Measurements from ENCODE around the gene THAP12.
"Not testable (repeated sequence)": the region's sequence is repeated elsewhere in the genome, so short reads cannot be mapped to it uniquely, and the experiment has no call there.

The THAP12 gene, protein sequence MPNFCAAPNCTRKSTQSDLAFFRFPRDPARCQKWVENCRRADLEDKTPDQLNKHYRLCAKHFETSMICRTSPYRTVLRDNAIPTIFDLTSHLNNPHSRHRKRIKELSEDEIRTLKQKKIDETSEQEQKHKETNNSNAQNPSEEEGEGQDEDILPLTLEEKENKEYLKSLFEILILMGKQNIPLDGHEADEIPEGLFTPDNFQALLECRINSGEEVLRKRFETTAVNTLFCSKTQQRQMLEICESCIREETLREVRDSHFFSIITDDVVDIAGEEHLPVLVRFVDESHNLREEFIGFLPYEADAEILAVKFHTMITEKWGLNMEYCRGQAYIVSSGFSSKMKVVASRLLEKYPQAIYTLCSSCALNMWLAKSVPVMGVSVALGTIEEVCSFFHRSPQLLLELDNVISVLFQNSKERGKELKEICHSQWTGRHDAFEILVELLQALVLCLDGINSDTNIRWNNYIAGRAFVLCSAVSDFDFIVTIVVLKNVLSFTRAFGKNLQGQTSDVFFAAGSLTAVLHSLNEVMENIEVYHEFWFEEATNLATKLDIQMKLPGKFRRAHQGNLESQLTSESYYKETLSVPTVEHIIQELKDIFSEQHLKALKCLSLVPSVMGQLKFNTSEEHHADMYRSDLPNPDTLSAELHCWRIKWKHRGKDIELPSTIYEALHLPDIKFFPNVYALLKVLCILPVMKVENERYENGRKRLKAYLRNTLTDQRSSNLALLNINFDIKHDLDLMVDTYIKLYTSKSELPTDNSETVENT

DNA sequence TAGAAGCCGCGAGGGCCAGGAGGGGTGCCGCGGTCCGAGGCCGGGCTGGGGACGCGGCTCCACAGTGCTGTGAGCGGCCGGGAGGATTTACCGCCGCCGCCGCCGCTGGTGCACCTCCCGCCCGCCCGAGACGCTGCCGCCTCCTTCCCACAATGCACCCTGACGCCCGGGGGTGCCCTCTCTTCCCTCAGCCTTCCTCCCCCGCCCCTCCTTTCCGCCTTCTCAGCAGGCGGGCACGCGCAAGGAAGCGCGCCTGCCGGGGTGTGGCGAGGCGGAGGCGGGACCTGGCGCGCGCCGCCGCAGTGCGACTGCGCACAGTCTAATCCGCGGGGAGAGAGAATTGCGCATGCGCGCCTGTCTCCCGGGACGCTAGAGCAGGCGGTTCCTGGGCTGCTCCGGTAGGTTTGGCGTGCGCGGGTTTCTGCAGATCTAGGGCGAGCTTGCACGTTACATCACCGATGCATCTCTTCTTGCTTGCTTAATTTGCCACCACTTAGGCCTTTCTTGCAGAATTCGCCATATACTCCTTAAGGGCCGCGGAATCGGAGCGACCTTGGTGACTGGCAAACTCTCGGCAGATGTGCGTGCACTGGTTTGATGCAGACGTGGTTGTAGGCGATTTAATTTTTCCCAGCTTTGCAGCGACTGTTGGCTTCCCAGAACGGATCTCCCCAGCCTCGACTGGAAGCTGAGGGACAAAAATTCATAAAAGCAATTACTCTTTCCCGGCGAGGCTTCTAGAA, at the start of gene THAP12, which contains the start of gene GVQW3:
Gene THAP12, minus strand, starts transcription at position 156 of the 743 bp plus-strand sequence. CDS start 296 bp downstream, outside the sequence.
Gene GVQW3, plus strand, starts transcription at position 347 of the 743 bp plus-strand sequence. CDS start 506 bp downstream, outside the sequence.
- peak; percentile 96 to 98 for DNase-seq

DNA sequence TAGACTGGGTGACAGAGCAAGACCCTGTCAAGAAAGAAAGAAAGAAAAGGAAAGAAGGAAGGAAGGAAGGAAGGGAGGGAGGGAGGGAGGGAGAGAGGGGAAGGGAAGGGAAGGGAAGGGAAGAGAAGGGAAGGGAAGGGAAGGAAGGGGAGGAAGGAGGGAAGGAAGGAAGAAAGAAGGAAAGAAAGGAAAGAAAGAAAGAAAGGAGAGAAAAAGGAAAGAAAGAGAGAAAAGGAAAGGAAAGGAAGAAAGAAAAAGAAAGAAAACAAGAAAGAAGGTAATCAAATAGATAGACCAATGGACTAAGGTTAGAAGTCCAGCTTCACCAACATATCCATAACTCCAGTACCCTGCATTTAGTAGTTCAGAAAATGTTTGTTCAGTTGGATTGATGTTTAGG, 45.7 kb upstream of the THAP12 start:
- no peak for DNase-seq

DNA sequence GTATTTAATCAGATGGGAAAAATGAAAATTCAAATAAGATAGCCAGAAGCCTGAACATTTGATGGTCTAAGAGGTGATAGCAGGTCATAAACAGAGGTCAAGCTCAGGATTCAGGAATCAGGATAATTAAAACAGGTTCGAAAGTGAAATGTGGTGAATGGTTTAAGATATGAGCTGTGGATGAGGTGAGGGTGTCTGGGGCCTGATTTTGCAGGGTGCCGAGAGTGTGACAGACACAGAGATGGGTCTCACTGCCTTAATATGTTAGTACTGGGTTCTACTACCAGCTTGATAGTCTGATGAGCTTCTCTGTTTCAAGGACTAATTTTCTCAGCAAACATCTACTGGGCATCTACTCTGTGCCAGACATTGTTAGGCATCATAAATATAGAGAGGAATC, 44.0 kb upstream of the THAP12 start:
- DNase-seq = no peak

DNA sequence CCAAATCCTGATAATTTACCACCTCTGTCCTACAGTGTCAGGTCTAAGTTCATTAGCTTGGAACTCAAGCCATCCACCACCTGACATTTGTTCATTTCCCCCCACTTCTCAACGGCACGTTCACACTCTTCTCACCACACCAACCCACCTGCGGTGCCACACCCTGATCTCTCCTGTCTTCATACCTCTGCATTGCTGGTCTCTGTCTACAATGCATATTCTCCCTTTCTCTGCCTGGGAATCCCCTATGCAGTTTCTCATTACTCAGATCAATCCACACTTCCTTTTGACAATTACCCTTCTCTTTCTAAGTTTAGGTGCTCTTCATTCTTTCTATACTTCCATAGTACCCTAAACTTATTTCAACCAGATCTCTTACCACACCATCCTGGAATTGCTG, 43.4 kb upstream of the THAP12 start:
- peak in 1 of 2 experiments; percentile 29 for DNase-seq

DNA sequence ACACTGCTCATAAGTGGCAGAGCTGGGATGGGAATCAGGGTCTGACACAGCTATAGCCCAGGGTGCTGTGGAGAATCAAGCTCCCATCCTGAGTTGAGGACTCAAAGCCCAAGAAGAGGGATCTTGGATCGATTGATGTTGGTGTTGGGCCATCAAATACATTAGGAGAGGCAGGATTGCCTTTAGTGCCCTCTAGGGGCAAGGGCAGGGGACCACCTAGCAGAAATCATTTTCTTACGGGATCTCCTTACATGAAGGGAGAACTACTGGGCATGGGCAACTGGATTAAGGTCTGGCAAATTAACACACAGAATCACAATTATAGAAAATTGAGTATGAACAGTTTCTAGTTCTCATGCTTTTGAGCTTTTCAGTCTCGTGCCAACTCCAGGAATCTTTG, 39.0 kb upstream of the THAP12 start:
- DNase-seq = no peak

DNA sequence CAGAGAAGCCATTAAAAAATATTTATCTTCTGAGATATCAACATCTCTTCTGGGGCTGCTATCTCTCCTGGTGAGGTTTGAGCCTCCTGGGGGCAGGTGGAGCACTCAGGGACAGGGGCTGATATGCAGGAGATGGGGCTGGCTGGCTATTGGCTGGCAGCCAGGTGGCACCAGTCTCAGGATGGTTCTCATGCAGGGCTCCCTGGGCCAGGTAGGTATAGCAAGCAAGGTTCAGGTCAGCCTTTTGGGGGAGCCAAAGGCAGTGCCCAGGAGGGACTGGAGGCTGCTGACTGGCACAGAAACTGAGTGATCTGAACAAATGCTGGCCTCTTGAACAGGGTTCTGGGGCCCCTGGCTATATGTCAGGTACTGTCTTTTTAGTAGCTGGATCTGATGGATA, 34.1 kb upstream of the THAP12 start:
- no peak for DNase-seq

DNA sequence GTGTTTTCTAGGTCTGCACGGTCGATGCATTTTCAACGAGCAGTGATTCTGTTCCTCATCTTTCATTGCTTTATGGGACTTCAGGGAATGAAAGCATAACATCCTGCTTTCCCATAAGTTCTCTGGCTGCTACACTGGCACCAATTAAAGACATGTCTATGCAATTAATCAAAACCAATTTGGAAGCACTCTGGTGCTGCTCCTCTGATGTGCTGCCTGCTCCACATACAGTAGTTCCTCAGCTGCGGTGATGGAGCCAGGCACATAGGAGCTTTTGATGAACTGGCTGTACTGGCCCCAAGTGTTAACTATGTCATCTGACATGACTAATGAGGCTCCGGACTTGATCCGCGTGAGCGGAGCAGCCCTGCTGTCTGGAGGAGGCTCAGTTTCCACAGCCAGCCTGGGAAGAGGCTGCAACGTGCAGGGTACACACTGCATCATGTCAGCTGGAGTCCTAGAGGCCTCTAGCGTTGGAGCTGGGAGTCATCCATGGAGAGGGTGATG, 30.0 kb upstream of the THAP12 start:
- DNase-seq = no peak

DNA sequence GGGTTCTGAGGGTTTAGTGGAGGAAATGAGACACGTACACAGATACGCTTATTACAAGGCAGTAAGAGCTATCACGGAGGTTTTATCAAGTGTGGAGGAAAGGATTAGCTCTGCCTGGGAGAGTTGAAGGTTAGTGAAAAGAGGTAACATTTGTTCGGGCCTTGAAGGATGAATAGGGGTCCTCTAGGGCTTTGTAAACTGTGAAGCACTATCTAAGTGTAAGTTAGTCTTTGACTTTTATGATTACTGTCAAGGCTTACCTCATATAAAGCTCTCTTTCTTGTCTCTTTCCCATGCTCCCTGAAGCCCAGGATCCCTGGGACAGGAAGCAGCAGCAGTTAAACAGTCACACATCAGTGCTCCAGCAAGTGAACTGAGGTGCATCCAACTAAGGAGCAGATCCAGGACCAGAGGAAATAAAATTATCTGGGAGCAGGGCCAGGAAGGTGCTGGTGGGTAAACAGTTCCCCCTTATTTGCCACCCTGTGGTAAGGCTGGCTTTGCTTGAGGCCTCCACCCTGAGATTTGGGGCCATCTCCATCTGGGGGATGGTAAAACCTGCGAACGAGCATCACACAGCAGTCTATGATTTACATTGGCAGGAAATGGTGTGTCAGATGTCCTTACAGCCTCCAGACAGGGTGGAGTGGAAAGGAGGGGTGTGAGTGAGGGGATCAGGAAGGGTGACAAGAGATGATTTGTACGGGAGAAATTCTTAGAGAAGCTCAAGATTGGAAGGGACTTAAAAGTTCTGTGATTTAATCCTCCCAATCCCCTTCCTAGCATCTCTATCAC, 27.4 kb upstream of the THAP12 start:
- DNase-seq = no peak

DNA sequence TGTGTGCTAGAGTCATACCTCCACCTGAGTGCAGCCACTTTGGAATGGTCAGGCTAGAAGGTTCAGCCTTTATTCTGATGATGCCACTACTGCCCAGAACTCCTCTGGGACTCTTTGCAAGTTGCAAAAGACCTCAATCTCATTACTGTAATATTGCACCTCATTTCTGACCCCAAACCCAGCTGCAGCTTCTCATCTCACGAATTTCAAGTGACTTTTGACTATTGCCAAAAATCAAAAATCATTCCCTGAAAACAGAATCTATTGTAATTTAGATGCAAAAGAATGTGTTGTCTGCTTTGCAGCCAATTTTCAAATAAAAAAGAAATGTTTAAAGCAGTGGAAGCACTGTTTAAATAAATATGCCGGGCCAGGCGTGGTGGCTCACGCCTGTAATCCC, 25.4 kb upstream of the THAP12 start:
- no peak for DNase-seq

DNA sequence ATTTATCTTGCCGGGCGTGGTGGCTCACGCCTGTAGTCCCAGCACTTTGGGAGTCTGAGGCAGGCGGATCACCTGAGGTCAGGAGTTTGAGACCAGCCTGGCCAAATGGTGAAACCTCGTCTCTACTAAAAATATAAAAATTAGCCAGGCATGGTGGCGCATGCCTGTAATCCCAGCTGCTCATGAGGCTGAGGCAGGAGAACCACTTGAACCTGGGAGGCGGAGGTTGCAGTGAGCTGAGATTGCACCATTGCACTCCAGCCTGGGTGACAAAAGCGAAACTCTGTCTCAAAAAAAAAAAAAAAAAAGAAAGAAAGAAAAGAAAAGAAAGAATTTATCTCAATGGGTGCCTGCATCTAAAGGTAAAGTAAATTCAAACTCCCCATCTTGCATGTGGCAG, 20.6 kb upstream of the THAP12 start:
- not testable (repeated sequence) for DNase-seq

DNA sequence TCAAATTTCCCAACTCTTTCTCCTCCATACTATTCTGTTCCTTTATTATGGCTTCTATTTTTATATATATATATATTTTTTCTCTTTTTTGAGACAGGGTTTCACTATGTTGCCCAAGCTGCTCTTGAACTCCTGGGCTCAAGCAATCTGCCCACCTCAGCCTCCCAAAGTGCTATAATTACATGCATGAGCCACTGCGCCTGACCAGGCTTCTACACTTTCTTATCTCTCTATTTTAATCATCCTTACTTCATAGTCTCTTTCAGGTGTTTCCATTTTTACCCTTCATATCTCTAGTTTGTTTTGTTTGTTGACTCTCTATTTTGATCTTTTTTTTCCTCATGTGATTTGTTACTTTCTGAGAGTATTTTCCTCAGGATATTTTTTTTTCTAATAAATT, 20.0 kb upstream of the THAP12 start:
- DNase-seq = no peak

DNA sequence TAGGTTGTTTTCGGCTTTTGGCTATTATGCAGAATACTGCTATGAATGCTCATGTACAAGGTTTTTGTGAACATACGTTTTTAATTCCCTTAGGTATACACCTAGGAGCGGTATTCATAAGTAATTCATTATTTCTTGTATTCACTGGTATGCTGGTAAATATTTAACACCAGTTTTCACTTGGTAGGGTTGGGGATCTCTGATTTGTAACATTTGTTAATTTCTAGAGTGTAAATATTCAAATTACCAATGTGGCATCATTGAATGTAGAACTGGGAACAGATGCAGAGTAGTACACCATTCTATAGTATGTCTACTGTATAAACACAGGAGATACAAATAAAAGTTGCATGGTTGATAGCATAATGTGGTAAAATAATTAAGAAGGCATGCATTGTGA, 16.5 kb upstream of the THAP12 start:
- DNase-seq = no peak

DNA sequence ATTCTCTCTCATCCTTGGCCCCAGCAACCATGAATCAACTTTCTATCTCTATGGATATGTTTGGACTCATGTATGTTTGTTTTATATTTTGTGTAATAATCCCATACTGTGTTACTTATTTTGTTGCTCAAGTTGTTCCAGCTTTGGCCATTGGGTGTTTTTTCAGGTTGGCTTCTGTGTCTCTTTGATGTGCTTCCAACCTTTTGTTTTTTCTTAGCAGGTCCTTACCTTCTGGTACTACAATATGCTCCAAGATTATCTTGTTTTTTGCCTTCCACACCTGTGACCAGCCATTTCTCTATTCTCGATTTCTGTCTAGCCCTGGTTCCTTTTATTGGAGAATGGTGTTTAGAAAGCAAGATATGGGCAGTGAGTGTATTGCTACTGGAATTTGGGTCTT, 14.4 kb upstream of the THAP12 start:
- no peak for DNase-seq

DNA sequence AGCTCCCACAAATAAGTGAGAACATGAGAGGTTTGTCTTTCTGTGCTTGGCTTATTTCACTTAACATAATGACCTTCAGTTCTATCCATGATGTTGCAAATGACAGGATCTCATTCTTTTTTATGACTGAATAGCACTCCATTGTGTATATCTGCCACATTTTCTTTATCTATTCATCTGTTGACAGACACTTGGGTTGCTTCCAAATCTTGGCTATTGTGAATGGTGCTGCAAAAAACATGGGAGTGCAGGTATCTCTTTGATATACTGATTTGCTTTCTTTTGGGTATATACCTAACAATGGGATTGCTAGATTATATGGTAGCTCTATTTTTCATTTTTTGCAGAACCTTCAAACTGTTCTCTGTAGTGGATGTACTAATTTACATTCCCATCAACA, 13.5 kb upstream of the THAP12 start:
- no peak for DNase-seq

DNA sequence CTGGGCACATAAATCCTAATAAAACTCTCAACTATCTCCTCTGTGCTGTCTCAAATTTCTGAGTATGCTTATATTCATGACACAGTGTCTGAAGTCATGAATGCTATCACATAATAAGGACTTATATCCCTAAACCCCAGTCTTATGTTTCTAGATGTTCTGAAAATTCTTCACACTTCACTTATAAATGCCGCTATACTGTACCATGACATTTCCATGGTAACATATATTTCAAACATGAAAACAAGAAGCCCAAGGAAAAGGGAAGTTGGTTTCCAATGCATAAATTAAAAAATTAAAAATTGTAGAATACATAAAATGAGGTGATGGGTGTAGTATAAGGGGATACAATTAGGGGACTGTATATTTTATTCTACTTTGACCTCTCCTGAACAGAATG, 11.9 kb upstream of the THAP12 start:
- no peak for DNase-seq

DNA sequence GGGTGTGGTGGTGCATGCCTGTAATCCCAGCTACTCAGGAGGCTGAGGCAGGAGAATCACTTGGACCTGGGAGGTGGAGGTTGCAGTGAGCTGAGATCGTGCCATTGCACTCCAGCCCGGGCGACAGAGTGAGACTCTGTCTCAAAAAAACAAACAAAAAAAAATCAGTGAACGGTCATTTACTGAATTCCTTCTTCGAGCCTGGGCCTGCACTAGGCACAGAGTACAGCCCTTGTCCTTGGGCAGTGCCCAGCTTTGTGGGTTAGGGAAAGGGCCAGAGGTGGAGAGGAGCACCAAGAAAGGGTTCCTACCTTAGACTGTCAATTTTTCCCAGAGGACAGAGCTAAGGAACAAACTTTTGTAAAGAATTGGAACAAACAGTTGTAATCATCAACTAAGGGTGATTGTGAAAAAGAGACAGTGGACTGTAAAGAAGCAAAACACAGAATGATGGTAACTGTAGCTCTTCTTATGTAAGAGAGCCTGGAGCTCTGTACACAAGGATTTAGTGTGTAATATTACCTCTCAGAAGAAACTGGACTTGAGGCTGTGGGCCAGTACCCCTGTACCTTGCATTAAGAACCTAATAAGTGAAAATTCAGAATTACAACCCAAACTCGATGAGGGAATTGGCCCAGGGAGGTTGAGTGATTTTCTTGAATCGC, 11.0 kb upstream of the THAP12 start:
- DNase-seq = no peak

DNA sequence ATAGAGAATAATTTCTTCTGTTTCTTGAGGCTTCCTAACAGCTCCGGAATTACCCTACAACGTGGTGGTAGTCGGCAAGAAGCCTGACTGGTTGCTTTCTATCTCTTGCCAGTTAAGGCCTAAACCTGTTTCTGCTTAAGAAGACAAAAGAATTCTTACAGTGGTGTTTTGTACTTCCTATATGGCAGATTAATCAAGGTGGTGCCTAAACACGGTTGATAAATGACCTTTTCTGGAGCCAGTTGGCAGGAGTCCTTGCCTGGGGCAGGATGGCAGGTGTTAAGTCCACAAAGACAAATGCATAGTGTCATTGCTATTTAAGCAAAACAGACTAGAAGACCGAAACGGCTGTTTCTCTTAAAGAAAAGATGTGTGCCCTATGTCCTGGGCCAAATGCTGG, 10.1 kb upstream of the THAP12 start:
- no peak for DNase-seq

DNA sequence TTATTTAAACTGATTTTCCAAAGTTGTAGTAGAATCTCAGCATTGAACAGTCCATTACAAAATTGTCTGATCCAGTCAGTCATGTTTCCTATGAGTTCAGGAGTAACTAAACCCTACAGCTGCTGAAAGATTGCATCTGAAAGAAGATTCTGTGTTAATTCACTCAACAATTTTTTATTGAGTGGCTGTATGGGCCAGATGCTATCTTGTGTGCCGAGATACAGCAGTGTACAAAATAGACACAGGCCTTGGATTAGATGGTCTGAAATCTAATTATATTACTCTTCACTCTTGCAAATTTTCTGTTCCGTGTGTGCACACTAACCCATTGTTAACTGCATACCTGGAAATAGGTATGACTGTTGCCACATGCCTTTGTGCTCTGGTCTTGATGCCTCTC, 7.5 kb upstream of the THAP12 start:
- no peak for DNase-seq

DNA sequence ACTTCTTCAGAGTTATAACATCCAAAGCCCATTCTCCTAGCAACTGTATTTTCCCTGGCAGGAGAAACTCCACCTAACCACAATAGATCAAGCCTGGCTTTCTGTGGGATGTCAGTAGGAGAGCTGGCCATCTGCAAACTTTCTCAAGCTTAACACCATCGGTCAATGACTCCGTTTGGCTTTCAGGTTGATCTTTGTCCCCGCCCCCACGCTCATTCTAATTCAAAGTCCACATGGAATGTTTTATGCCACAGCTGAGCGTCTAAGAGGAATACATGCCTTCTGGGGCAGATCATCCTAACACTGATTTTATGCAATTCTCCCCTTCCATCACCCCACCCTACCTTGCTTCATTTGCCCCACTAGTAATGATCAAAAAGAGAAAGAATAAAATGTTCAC, 5.0 kb upstream of the THAP12 start:
- DNase-seq = no peak

DNA sequence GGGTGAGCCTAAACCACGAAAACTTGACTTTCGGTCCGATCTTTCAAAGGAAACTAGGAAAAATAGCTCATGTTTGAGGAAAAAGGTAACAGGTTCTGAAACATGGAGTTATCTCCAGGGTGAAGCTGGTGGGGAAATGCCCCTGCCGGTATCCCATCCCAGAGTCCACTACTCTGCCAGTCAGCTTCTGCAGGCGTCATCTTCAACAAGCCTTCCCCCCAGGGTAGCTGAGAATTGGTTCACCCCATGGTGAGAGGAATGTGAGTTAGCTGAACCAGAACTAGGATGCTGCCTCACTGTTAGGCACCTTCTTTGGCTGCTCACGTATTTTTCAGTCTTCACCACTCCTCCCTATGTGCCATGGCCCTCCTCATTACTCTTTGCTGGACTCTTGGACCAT, 1.3 kb upstream of the THAP12 start:
- DNase-seq = no peak

DNA sequence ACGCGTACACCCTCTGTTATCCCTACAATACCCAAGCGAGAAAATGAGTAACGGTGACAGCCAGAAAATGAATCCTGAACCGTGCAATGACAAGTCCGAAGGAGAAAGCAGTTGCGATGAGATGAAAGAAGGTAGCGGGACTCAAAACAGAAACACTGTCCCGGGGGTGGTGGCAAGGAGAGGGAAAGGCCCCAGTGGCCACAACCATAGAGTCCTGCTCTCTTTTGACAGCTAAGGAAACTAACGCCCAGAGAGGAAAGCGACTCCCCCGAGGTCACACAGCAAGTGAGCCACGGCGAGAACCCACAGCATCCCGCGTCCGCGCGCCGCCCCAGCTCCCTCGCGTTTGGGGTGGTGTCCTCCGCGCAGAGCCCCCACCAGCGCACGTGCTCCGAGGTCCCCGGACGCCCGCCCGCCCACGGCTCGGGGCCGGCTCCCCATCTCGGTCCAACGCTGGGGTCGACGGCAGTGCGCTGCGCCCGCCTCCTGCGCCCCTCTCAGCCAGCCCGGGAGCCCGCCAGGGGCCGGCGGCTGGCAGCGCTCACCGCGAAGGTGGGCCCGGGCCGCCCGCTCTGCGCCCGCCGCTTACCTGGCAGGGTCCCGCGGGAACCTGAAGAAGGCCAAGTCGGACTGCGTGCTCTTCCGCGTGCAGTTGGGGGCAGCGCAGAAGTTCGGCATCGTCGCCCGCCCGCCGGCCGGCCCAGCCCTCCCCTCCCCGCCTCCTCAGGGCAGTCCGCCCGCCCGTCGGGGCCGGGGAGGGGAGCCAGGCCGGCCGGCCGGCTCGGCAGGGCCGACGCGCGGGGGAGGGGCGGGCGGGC, 564 bp downstream of the THAP12 start:
- peak; percentile 75 to 78 for DNase-seq
